OCI-LY7 (cell line): ENCODE measurements around the gene MRPS27. TPM values are rescaled to one million over a fixed set of nuclear protein-coding genes. Genes with fewer than 3 reads are reported as not detected.

Source experiments
- BruUV-seq: library from RNA; stranded (reverse); fragments of 400-500 nt; replicated peaks from 2 replicates; lab custom pipeline; 2021; lab: Mats Ljungman, UMichigan
- CTCF ChIA-PET: fragments of 300-600 bp; sonication (Branson Sonifier 250); formaldehyde crosslinking; loops from one replicate; lab custom pipeline; 2022; ENCODE audit warnings: antibody characterized with exemption; ENCODE audit not compliant: unreplicated experiment; lab: Charles Lee
- POLR2A ChIA-PET: fragments of 300-600 bp; sonication (Branson Sonifier 250); formaldehyde crosslinking; loops from one replicate; lab custom pipeline; 2022; ENCODE audit warnings: antibody characterized with exemption; lab: Charles Lee
- DNase-seq: peaks from one replicate; pipeline ENCODE4 v3.0.0-alpha.2; 2015; ENCODE audit warnings: low spot score
- H2AFZ ChIP-seq: fragments of 200-600 bp; sonication (generic), shearing (Covaris generic); 2 replicates; pipeline ENCODE4 v1.6.1; 2014; ENCODE audit warnings: mild to moderate bottlenecking, antibody characterized with exemption, low read length, moderate library complexity
- H3K27ac ChIP-seq: fragments of 200-600 bp; sonication (generic); 2 replicates; pipeline ENCODE4 v1.5.1; 2014; ENCODE audit warnings: mixed run types, low read depth, mild to moderate bottlenecking, moderate library complexity, low read length, inconsistent platforms; ENCODE audit not compliant: poor library complexity, severe bottlenecking
- H3K36me3 ChIP-seq: fragments of 200-600 bp; sonication (generic); 2 replicates; pipeline ENCODE4 v1.6.1; 2014; ENCODE audit warnings: mild to moderate bottlenecking, antibody characterized with exemption, low read length, moderate library complexity, mixed read lengths; ENCODE audit not compliant: insufficient read depth
- H3K4me1 ChIP-seq: fragments of 200-600 bp; sonication (generic); 2 replicates; pipeline ENCODE4 v1.5.1; 2014; ENCODE audit warnings: mild to moderate bottlenecking, low read length; ENCODE audit not compliant: insufficient read depth, poor library complexity, severe bottlenecking
- H3K4me2 ChIP-seq: fragments of 200-600 bp; sonication (generic); 2 replicates; pipeline ENCODE4 v1.6.1; 2014; ENCODE audit warnings: mild to moderate bottlenecking, low read length
- H3K4me3 ChIP-seq: fragments of 200-600 bp; sonication (generic); 2 replicates; pipeline ENCODE4 v1.5.1; 2014; ENCODE audit warnings: mild to moderate bottlenecking, low read depth, low read length; ENCODE audit not compliant: poor library complexity, severe bottlenecking
- H3K79me2 ChIP-seq: fragments of 200-600 bp; sonication (generic); 2 replicates; pipeline ENCODE4 v1.6.1; 2016; ENCODE audit warnings: low read depth, mild to moderate bottlenecking, low read length, moderate library complexity, mixed read lengths; ENCODE audit not compliant: insufficient read depth
- H3K9me2 ChIP-seq: fragments of 200-600 bp; sonication (generic); 2 replicates; pipeline ENCODE4 v1.6.1; 2016; ENCODE audit warnings: mild to moderate bottlenecking, low read length, mixed read lengths; ENCODE audit not compliant: insufficient read depth
- H3K9me3 ChIP-seq: fragments of 200-600 bp; sonication (generic); 2 replicates; pipeline ENCODE4 v1.6.1; 2014; ENCODE audit warnings: mild to moderate bottlenecking, mixed run types, low read length, mixed read lengths
- H4K20me1 ChIP-seq: fragments of 200-600 bp; sonication (generic); 2 replicates; pipeline ENCODE4 v1.6.1; 2014; ENCODE audit warnings: mild to moderate bottlenecking, antibody characterized with exemption, low read length, moderate library complexity, mixed read lengths; ENCODE audit not compliant: insufficient read depth
- CTCF ChIP-seq: fragments of 200-600 bp; sonication (generic); conservative IDR thresholded peaks from 2 replicates; pipeline ENCODE4 v1.5.1; 2014; ENCODE audit warnings: mild to moderate bottlenecking, antibody characterized with exemption, low read length, moderate library complexity, mixed read lengths
- EZH2phosphoT487 ChIP-seq: fragments of 200-600 bp; sonication (generic); IDR thresholded peaks from 2 replicates; pipeline ENCODE4 v1.6.1; 2018; ENCODE audit warnings: low read depth, borderline replicate concordance, mild to moderate bottlenecking, mixed run types, antibody characterized with exemption, low read length, moderate library complexity, mixed read lengths
- intact Hi-C: fragments of 100-400 bp; cut with micrococcal nuclease; formaldehyde crosslinking; loops from one replicate; pipeline ENCODE4 v1.10.0; 2022; ENCODE audit not compliant: unreplicated experiment
- total RNA-seq, 2 experiments: library from RNA; depleted of rRNA in 1 of 2; stranded (reverse); fragments of >200 nt in 1 of 2; shearing (Covaris generic) in 1 of 2; gene quantifications; 2 replicates each; pipeline ENCODE4 v1.2.3, GENCODE V29; 2014 to 2022

Gene MRPS27
- total RNA-seq, 2 experiments from 2014 or later, result 62.6 to 70.9 TPM

- Histone ChIP-seq H4K20me1 (peaks cover 13% of the 10 kb centered on the region; the same call in 1 of the 2 replicates), H3K36me3 (peaks cover 58% of the 10 kb centered on the region), H3K4me2 (no peak overlapping the region), H2AFZ (no peak overlapping the region), H3K4me1 (peaks cover 3% of the 10 kb centered on the region), H3K4me3 (no peak overlapping the region), H3K27ac (no peak overlapping the region), H3K9me2 (no peaks in the 10 kb centered on the region), H3K9me3 (no peaks in the 10 kb centered on the region), H3K79me2 (peaks cover 10% of the 10 kb centered on the region; the same call in 1 of the 2 replicates)
- ChIA-PET POLR2A (interaction anchor here (0.8 kb wide), 1 partner anchor 672 kb away, joined by 3 read pairs; no protein-coding TSS in a partner anchor), CTCF (no interaction called here)
- intact Hi-C loops, result no loop called here
- BruUV-seq, result no TSS peak
- no peak for DNase-seq
- TF ChIP-seq CTCF (no peak), EZH2phosphoT487 (no peak)
Observed at GRCh38 chr5:72241346-72242003, 78.6 kb downstream of the MRPS27 start.

GRCh38 chr5:72238712-72239445 is 81.2 kb downstream of the MRPS27 start:
- H3K9me2 ChIP-seq, result no peaks in the 10 kb centered on the region
- DNase-seq, result no peak
- H3K36me3 ChIP-seq, result peaks cover 79% of the 10 kb centered on the region
- ChIA-PET POLR2A (interaction anchor here (0.6 to 2.0 kb wide), 5 partner anchors 8 to 53 kb away, joined by 3 to 8 read pairs (median 3); no protein-coding TSS in a partner anchor), CTCF (interaction anchor here (1.0 kb wide), 1 partner anchor 15 kb away, joined by 3 read pairs; no protein-coding TSS in a partner anchor)
- H3K9me3 ChIP-seq, result no peaks in the 10 kb centered on the region
- TF ChIP-seq CTCF (no peak), EZH2phosphoT487 (no peak)
- intact Hi-C loops, result no loop called here
- no peak overlapping the region for H3K27ac ChIP-seq
- H2AFZ ChIP-seq, result no peak overlapping the region
- H3K4me1 ChIP-seq, result peaks cover 9% of the 10 kb centered on the region
- no TSS peak for BruUV-seq
- peaks cover 10% of the 10 kb centered on the region; the same call in 1 of the 2 replicates for H3K79me2 ChIP-seq
- no peak overlapping the region for H3K4me2 ChIP-seq
- H3K4me3 ChIP-seq, result no peak overlapping the region
- H4K20me1 ChIP-seq, result peaks cover 5% of the 10 kb centered on the region; the same call in 1 of the 2 replicates
